NCI-H1694 (cell line): Measurements from ENCODE around the gene RALGPS1.

Experiments used
- DNase-seq: peaks from one replicate; lab custom pipeline; 2025; lab: John Stamatoyannopoulos, UW

The RALGPS1 gene

GRCh38 chr9:127258606-127259471, 344.3 kb downstream of the RALGPS1 start:
- DNase-seq: no peak

GRCh38 chr9:127262602-127263001, 348.0 kb downstream of the RALGPS1 start:
- no peak for DNase-seq

GRCh38 chr9:127263237-127263636, 348.7 kb downstream of the RALGPS1 start:
- DNase-seq: no peak

GRCh38 chr9:127263664-127264063, 349.1 kb downstream of the RALGPS1 start:
- DNase-seq: peak; percentile 5

GRCh38 chr9:127264462-127265219, 350.1 kb downstream of the RALGPS1 start, which contains the start of gene GARNL3:
GARNL3 (plus strand) TSS chr9:127264774; CDS start chr9:127264878, 104 bp downstream.
- peak; percentile 36 for DNase-seq

- DNase-seq: no peak
Observed at GRCh38 chr9:127267793-127268525, 353.4 kb downstream of the RALGPS1 start.

GRCh38 chr9:127269449-127269848, 354.9 kb downstream of the RALGPS1 start:
- DNase-seq: no peak
